AG04450 (cell line): ENCODE data around the gene PRDM10. TPM values are rescaled to one million over a fixed set of nuclear protein-coding genes. Genes with fewer than 3 reads are reported as not detected.
A peak's percentile ranks its signal among the peaks of the same experiment; 100 is the strongest.

Experiments used
- CTCF ChIA-PET: fragments of 300-600, 350-600 bp; formaldehyde crosslinking; extraction: SDS; loops from one replicate; lab custom pipeline; 2022; ENCODE audit warnings: antibody characterized with exemption, inconsistent platforms; lab: Charles Lee
- POLR2A ChIA-PET: fragments of 350-600 bp; formaldehyde crosslinking; extraction: SDS; loops from one replicate; lab custom pipeline; 2021; ENCODE audit warnings: antibody characterized with exemption, inconsistent platforms; lab: Yijun Ruan, JAX
- DNase-seq: peaks from one replicate; pipeline ENCODE4 v3.0.0-alpha.2; 2011; ENCODE audit warnings: low read depth, low spot score
- H3K27ac ChIP-seq: one replicate; pipeline ENCODE4 v1.5.1; 2012; ENCODE audit warnings: low read depth, low read length, control low read depth
- H3K27me3 ChIP-seq: one replicate; pipeline ENCODE4 v1.6.0; 2012; ENCODE audit warnings: low read length; ENCODE audit not compliant: control insufficient read depth, insufficient read depth
- H3K4me3 ChIP-seq: 2 replicates; pipeline ENCODE4 v1.5.1; 2011; ENCODE audit warnings: mild to moderate bottlenecking, low read depth, low read length, control low read depth
- H3K9me3 ChIP-seq: 2 replicates; pipeline ENCODE4 v1.5.1; 2012; ENCODE audit warnings: low read length; ENCODE audit not compliant: control insufficient read depth, insufficient read depth
- polyA plus RNA-seq: library from polyadenylated mRNA; depleted of rRNA; stranded (reverse); fragments of >200 nt; gene quantifications from 2 replicates; pipeline ENCODE4 v1.2.3, GENCODE V29; 2011
- TF ChIP-seq, protein P1 (sequence below): IDR thresholded peaks from 2 replicates; pipeline ENCODE4 v1.5.1; 2011; ENCODE audit warnings: low read depth, low read length, control low read depth, inconsistent platforms

Gene PRDM10
- polyA plus RNA-seq, 1 experiment, result 3.9 TPM

- POLR2A ChIA-PET, result no interaction called here
- CTCF ChIA-PET, result no interaction called here
- H3K9me3 ChIP-seq, result no peaks in the 10 kb centered on the region
- no peak for DNase-seq
- H3K27me3 ChIP-seq, result peaks cover 18% of the 10 kb centered on the region
- TF ChIP-seq, protein P1, sequence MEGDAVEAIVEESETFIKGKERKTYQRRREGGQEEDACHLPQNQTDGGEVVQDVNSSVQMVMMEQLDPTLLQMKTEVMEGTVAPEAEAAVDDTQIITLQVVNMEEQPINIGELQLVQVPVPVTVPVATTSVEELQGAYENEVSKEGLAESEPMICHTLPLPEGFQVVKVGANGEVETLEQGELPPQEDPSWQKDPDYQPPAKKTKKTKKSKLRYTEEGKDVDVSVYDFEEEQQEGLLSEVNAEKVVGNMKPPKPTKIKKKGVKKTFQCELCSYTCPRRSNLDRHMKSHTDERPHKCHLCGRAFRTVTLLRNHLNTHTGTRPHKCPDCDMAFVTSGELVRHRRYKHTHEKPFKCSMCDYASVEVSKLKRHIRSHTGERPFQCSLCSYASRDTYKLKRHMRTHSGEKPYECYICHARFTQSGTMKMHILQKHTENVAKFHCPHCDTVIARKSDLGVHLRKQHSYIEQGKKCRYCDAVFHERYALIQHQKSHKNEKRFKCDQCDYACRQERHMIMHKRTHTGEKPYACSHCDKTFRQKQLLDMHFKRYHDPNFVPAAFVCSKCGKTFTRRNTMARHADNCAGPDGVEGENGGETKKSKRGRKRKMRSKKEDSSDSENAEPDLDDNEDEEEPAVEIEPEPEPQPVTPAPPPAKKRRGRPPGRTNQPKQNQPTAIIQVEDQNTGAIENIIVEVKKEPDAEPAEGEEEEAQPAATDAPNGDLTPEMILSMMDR, result no peak
- no peak overlapping the region for H3K4me3 ChIP-seq
- H3K27ac ChIP-seq, result no peak overlapping the region
Measured at GRCh38 chr11:129856036-129856435, 146.6 kb downstream of the PRDM10 start.

DNA sequence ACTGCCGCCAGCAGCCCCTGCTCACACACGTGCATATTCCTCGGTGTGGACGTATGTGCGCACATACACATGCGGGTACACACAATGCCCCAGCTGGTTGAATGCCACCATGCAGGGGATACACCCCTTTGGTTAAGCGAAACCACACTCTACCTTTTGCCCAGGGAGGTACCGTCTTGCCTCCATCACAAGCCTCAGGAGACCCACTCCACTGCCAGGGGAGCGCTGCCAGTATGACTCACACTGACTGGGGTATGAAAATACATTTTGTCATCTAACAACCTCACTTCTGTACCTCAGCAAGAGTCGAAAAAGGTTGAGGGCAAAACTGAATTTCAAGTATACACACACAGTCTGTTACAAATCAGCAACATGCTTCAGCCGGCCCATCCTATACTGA is 147.5 kb downstream of the PRDM10 start:
- ChIA-PET POLR2A (no interaction called here), CTCF (no interaction called here)
- TF ChIP-seq, protein P1, result no peak
- H3K4me3 ChIP-seq, result no peak overlapping the region
- H3K27me3 ChIP-seq, result peaks cover 27% of the 10 kb centered on the region
- no peak overlapping the region for H3K27ac ChIP-seq
- no peak for DNase-seq
- H3K9me3 ChIP-seq, result no peaks in the 10 kb centered on the region

GRCh38 chr11:129854232-129854805 is 148.3 kb downstream of the PRDM10 start:
- H3K27ac ChIP-seq, result peak overlapping the region; percentile 13
- H3K27me3 ChIP-seq, result peaks cover 32% of the 10 kb centered on the region
- no peaks in the 10 kb centered on the region for H3K9me3 ChIP-seq
- DNase-seq, result no peak
- ChIA-PET CTCF (no interaction called here), POLR2A (no interaction called here)
- TF ChIP-seq, protein P1, result no peak
- H3K4me3 ChIP-seq, result no peak overlapping the region

DNA sequence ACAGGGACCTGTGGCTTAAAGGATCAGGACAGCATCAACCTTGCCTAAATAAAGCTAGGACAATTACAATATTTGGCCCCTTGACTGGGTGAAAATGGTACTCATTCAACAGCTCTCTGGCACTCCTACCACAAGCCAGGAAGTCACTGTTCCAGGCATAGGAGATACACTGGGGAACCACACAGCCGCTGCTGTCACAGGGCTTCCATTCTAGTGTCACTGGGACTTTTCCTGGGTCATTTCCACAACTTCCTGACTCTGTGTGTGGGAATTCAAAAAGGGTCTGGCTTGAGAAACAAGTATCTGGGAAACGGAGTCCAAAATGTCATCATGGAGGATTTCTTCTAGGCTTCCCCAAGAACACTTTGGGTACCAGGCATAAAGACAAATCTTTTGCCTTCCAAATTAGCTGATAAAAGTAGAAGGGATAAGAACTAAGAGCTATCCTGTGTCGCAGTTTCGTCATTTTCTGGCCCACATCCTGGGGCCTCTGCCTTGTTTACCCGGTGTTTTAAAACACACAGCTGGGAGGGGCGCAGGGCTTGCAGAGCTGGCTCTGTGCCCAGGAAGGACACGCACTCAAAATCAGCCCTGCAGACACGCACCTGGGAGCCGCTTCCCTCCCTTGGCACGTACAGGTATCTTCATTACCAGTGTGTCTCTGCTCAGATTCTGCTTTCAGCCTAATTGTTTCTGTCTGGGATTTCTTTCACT is 149.0 kb downstream of the PRDM10 start:
- CTCF ChIA-PET, result no interaction called here
- POLR2A ChIA-PET, result no interaction called here

More for the DNA sequence above, 149.0 kb downstream of the PRDM10 start:
- TF ChIP-seq, protein P1, result no peak
- DNase-seq, result no peak
- Histone ChIP-seq H3K27me3 (peaks cover 39% of the 10 kb centered on the region), H3K27ac (no peak overlapping the region), H3K9me3 (no peaks in the 10 kb centered on the region), H3K4me3 (no peak overlapping the region)
